ENCODE data around the gene RNASET2. TPM values are rescaled to one million over a fixed set of nuclear protein-coding genes. Genes with fewer than 3 reads are reported as not detected.

RNASET2 gene
- total and polyA plus RNA-seq, 2 of the 13 experiments (the other 11 are each of a cell fraction or from before 2014, with no cell fraction given), result 44.6 to 597 TPM

DNA sequence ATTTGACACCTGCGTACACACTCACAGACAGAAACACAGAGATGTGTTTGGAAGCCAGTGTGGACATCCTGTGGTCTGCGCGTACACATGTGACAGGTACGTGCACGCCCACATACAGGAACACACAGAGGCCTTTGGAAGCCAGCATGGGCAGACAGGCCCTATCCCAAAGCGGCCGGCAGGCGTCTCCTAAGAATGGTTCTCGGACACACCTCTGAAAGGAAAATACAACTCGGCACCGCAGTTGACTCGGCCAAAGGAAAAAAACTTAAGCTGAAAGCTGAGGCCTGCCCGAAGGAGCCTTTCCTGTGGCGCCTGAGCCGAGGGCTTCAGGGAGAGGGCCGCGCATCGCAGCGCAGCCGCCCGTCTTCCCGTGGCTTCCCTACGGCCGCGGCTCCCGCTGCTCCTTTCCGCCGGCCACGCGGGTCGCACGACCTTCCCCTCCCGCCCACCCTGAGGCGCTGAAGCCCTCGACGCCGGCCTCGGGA, 41.5 kb upstream of the RNASET2 start (continued):
- TF ChIP-seq, protein P1, sequence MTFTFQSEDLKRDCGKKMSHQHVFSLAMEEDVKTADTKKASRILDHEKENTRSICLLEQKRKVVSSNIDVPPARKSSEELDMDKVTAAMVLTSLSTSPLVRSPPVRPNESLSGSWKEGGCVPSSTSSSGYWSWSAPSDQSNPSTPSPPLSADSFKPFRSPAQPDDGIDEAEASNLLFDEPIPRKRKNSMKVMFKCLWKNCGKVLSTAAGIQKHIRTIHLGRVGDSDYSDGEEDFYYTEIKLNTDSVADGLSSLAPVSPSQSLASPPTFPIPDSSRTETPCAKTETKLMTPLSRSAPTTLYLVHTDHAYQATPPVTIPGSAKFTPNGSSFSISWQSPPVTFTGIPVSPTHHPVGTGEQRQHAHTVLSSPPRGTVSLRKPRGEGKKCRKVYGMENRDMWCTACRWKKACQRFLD (CRISPR knock-in tag; IDR thresholded peaks at IDR 0.05; ENCODE audit: borderline replicate concordance), result no peak
- TF ChIP-seq ZNF124 (CRISPR knock-in tag; IDR thresholded peaks at IDR 0.05) (peak; percentile 29; the same call in 1 of the 2 replicates), ZNF12 (CRISPR knock-in tag; IDR thresholded peaks at IDR 0.05) (no peak), ZNF225 (CRISPR knock-in tag; IDR thresholded peaks at IDR 0.05) (no peak), MTERF4 (CRISPR knock-in tag; IDR thresholded peaks at IDR 0.05) (0 out of 2 replicates have a peak, but pooled peaks have one; percentile 14), NCOR1 (IDR thresholded peaks at IDR 0.05; ENCODE audit: borderline replicate concordance, low read length) (no peak), NKX3-1 (CRISPR knock-in tag; IDR thresholded peaks at IDR 0.05) (no peak), ZNF670 (CRISPR knock-in tag; IDR thresholded peaks at IDR 0.05; ENCODE audit: borderline replicate concordance) (no peak), ZNF318 (CRISPR knock-in tag; IDR thresholded peaks at IDR 0.05) (no peak), FLYWCH1 (CRISPR knock-in tag; IDR thresholded peaks at IDR 0.05) (no peak), ZNF570 (CRISPR knock-in tag; IDR thresholded peaks at IDR 0.05; ENCODE audit: borderline replicate concordance) (no peak), PREB (CRISPR knock-in tag; IDR thresholded peaks at IDR 0.05) (no peak), ZNF773 (CRISPR knock-in tag; IDR thresholded peaks at IDR 0.05; ENCODE audit: borderline replicate concordance) (no peak), ZNF446 (CRISPR knock-in tag; IDR thresholded peaks at IDR 0.05) (peak; percentile 47), GPN1 (CRISPR knock-in tag; IDR thresholded peaks at IDR 0.05; ENCODE audit: borderline replicate concordance) (no peak)
- TF ChIP-seq, protein P2, sequence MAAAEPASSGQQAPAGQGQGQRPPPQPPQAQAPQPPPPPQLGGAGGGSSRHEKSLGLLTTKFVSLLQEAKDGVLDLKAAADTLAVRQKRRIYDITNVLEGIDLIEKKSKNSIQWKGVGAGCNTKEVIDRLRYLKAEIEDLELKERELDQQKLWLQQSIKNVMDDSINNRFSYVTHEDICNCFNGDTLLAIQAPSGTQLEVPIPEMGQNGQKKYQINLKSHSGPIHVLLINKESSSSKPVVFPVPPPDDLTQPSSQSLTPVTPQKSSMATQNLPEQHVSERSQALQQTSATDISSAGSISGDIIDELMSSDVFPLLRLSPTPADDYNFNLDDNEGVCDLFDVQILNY (CRISPR knock-in tag; conservative IDR thresholded peaks at IDR 0.05), result 0 out of 2 replicates have a peak, but pooled peaks have one; percentile 40
- TF ChIP-seq, protein P3, sequence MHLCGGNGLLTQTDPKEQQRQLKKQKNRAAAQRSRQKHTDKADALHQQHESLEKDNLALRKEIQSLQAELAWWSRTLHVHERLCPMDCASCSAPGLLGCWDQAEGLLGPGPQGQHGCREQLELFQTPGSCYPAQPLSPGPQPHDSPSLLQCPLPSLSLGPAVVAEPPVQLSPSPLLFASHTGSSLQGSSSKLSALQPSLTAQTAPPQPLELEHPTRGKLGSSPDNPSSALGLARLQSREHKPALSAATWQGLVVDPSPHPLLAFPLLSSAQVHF (CRISPR knock-in tag; IDR thresholded peaks at IDR 0.05), result no peak

Measured in HepG2 (cell line).